LNCAP (cell line): Measurements from ENCODE around the gene MYH11.
A peak's percentile ranks its signal among the peaks of the same experiment; 100 is the strongest.

Source experiments
- TF ChIP-seq, protein P1 (sequence below): fragments of 450-650 bp; IDR thresholded peaks from 2 replicates; pipeline ENCODE4 v1.5.1; 2017; ENCODE audit warnings: mild to moderate bottlenecking

Gene MYH11

DNA sequence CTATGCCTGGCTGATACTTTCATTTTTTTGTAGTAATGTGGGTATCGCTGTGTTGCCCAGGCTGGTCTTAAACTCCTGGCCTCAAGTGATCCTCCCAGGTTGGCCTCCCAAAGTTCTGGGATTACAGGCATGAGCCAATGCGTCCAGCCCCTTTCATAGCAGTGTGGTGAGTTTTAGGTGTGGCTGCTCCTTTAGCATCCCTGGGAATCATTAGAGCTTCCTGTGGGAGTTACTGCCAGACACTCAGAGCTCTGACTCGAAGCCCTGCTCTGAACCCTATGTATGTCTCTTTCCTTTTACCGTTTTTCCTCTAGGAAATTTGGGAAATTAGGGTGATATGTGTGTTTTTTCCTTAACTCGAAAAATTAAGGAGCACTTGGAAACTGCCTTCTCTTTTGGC is 162.3 kb downstream of the MYH11 start:
- TF ChIP-seq, protein P1, sequence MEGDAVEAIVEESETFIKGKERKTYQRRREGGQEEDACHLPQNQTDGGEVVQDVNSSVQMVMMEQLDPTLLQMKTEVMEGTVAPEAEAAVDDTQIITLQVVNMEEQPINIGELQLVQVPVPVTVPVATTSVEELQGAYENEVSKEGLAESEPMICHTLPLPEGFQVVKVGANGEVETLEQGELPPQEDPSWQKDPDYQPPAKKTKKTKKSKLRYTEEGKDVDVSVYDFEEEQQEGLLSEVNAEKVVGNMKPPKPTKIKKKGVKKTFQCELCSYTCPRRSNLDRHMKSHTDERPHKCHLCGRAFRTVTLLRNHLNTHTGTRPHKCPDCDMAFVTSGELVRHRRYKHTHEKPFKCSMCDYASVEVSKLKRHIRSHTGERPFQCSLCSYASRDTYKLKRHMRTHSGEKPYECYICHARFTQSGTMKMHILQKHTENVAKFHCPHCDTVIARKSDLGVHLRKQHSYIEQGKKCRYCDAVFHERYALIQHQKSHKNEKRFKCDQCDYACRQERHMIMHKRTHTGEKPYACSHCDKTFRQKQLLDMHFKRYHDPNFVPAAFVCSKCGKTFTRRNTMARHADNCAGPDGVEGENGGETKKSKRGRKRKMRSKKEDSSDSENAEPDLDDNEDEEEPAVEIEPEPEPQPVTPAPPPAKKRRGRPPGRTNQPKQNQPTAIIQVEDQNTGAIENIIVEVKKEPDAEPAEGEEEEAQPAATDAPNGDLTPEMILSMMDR: no peak

DNA sequence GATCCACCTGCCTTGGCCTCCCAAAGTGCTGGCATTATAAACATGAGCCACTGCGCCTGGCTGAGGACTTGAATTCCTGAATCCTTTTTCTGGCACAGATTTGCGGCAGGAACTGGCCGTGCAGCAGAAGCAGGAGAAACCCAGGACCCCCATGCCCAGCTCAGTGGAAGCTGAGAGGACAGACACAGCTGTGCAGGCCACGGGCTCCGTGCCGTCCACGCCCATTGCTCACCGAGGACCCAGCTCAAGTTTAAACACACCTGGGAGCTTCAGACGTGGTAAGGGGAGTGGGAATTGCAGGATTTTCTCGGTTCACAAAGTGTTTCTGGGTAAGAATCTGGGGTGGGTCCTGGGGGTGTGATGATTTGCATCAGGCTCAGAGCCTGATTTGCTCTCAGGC is 165.8 kb downstream of the MYH11 start:
- TF ChIP-seq, protein P1: no peak

DNA sequence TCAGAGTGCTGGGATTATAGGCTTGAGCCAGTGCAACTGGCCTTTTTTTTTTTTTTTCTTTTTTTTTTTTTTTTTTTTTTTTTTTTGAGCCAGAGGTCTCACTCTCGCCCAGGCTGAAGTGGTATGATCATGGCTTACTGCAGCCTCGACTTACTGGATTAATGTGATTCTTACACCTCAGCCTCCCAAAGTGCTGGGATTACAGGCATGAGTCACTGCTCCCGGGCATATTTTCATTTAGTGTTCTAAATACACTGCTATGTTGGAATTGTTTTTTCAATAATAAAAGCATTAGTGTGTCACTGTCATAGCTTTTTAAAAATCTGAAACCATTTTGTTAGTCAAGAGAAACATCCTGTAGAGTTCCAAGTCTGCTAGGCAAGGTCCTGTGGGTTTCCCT is 166.5 kb downstream of the MYH11 start:
- TF ChIP-seq, protein P1: no peak

DNA sequence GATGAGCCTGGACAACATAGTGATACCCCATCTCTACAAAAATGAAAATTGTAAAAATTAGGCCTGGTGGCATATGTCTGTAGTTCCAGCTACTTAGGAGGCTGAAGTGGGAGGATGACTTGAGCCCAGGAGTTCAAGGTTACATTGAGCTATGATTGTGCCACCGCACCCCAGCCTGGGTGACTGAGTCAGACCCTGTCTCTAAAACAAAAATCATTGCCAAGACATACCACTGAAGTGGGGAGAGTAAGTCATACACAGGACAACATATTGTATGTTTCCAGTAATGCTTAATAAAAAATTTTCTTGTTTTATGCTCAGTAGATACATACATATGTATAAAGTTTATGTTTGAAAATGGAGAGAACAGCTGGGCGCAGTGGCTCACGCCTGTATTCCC is 167.5 kb downstream of the MYH11 start:
- TF ChIP-seq, protein P1: no peak

DNA sequence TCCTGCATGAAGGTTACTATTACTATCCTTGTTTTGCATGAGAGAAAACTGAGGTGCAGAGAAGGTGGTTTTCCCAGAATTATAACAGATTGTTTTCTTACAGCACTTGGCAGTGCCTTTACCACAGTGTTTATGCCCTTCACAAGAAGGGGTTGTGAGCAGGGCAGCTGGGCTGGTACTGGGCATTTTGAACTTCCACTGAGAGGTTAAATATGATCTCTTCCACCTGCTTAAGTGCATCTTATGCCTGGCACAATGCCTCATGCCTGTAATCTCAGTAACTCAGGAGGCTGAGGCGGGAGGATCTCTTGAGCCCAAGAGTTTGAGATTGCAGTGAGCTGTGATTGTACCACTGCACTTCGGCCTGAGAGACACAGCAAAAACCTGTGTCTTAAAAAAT is 170.5 kb downstream of the MYH11 start:
- TF ChIP-seq, protein P1: no peak

DNA sequence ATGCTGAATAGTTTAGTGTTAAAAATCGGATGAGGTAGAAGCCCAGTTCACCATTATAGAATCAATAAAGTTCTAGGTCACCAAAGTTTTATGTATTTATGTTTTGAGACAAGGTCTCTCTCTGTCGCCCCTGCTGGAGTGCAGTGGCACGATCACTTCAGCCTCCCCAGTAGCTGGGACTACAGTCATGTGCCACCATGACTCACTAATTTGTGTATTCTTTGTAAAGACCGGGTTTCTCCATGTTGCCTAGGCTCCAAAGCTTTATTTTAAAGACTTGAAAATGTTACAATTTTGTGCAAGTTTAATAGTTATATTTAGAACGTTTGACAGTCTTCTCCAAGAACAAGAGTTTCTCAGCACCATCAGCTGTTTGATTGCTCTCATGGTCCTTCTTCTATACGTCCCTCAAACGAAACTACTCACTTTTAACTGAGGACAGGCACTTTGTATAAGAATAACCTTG is 174.7 kb downstream of the MYH11 start:
- TF ChIP-seq, protein P1: peak; percentile 64; the same call in 1 of the 2 replicates

DNA sequence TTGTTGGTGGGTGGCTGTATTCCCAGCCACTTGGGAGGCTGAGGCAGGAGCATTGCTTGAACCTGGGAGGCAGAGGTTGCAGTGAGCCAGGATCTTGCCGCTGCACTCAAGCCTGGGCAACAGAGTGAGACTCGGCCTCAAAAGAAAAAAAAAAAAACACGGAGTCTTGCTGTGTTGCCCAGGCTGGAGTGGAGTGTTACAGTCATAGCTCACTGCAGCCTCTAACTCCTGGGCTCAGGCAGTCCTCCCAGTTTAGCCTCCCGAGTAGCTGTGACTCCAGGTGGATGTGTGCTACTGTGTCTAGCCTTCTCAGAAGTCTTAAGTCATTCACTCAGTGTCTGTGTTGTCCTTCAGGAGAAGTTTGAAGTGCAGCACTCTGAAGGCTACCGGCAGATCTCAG is 179.4 kb downstream of the MYH11 start:
- TF ChIP-seq, protein P1: no peak

DNA sequence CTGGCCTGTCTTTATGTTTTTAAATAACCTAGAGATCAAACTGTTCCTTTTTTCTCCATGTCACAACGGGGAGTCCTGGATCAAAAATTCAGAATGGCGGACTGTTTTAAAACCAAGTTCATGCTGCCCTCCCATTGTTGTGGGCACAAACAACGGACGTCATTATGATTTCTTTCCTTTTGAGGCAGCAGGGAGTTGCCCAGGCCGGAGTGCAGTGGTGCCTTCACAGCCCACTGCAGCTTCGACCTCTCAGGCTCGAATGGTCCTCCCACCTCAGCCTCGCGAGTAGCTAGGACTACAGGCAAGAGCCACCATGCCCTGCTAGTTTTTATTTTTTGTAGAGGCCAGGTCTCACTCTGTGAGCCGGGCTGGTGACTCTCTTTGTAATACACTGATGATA is 180.3 kb downstream of the MYH11 start:
- TF ChIP-seq, protein P1: no peak
